Glutamatergic neuron (in vitro differentiated cells): ENCODE results near the gene SLC37A1. TPM values are rescaled to one million over a fixed set of nuclear protein-coding genes. Genes with fewer than 3 reads are reported as not detected.

Experiments
- DNase-seq: peaks from one replicate; pipeline ENCODE4 v3.0.0; 2022
- H3K27ac Mint-ChIP-seq: one replicate; pipeline ENCODE4 v1.8.0; 2020; ENCODE audit warnings: mild to moderate bottlenecking, mixed read lengths, inconsistent platforms; ENCODE audit not compliant: unreplicated experiment
- H3K27me3 Mint-ChIP-seq: one replicate; pipeline ENCODE4 v1.8.0; 2020; ENCODE audit warnings: mild to moderate bottlenecking, moderate library complexity, mixed read lengths, inconsistent platforms; ENCODE audit not compliant: unreplicated experiment
- H3K36me3 Mint-ChIP-seq: one replicate; pipeline ENCODE4 v1.8.0; 2020; ENCODE audit warnings: mild to moderate bottlenecking, mixed read lengths, inconsistent platforms; ENCODE audit not compliant: unreplicated experiment
- H3K4me1 Mint-ChIP-seq: one replicate; pipeline ENCODE4 v1.8.0; 2020; ENCODE audit warnings: mild to moderate bottlenecking, low read depth, mixed read lengths, inconsistent platforms; ENCODE audit not compliant: unreplicated experiment
- H3K4me3 Mint-ChIP-seq: one replicate; pipeline ENCODE4 v1.8.0; 2020; ENCODE audit warnings: mild to moderate bottlenecking, mixed read lengths, inconsistent platforms; ENCODE audit not compliant: unreplicated experiment
- H3K9me3 Mint-ChIP-seq: one replicate; pipeline ENCODE4 v1.8.0; 2020; ENCODE audit warnings: mild to moderate bottlenecking, moderate library complexity, mixed read lengths, inconsistent platforms; ENCODE audit not compliant: unreplicated experiment
- CTCF ChIP-seq: fragments of 200-600 bp; sonication (generic); IDR thresholded peaks from one replicate; pipeline ENCODE4 v1.5.0; 2021; ENCODE audit not compliant: partially characterized antibody, unreplicated experiment
- total RNA-seq: library from RNA; stranded (reverse); fragmentation: NEBNext Ultra II Directional; extraction: Animal tissue kit (Norgen Biotek cat#: 25700); gene quantifications from one replicate; pipeline ENCODE4 v1.2.1, GENCODE V29; 2021; ENCODE audit not compliant: unreplicated experiment

The SLC37A1 gene
- total RNA-seq, 1 donor from 2014 or later: 65.7 TPM

GRCh38 chr21:42590431-42591131 is 76.9 kb downstream of the SLC37A1 start:
- Mint-ChIP-seq H3K9me3 (peaks cover 5% of the 10 kb centered on the region), H3K27me3 (peaks cover 2% of the 10 kb centered on the region), H3K4me1 (peaks cover 2% of the 10 kb centered on the region), H3K4me3 (no peak overlapping the region), H3K27ac (no peak overlapping the region), H3K36me3 (no peaks in the 10 kb centered on the region)
- no peak for DNase-seq
- TF ChIP-seq CTCF: no peak

- no peak for TF ChIP-seq CTCF
- peaks cover 4% of the 10 kb centered on the region for H3K36me3 Mint-ChIP-seq
- peaks cover 3% of the 10 kb centered on the region for H3K9me3 Mint-ChIP-seq
- H3K27ac Mint-ChIP-seq: no peak overlapping the region
- DNase-seq: no peak
- H3K4me1 Mint-ChIP-seq: peaks cover 2% of the 10 kb centered on the region
- peaks cover 4% of the 10 kb centered on the region for H3K27me3 Mint-ChIP-seq
- H3K4me3 Mint-ChIP-seq: no peak overlapping the region
These were observed 77.7 kb downstream of the SLC37A1 start for GRCh38 chr21:42591170-42591869.

GRCh38 chr21:42592156-42592820 is 78.6 kb downstream of the SLC37A1 start:
- Mint-ChIP-seq H3K4me3 (no peak overlapping the region), H3K36me3 (peaks cover 7% of the 10 kb centered on the region), H3K9me3 (peaks cover 6% of the 10 kb centered on the region), H3K27ac (no peak overlapping the region), H3K4me1 (peaks cover 2% of the 10 kb centered on the region), H3K27me3 (peaks cover 2% of the 10 kb centered on the region)
- no peak for DNase-seq
- no peak for TF ChIP-seq CTCF

GRCh38 chr21:42593007-42593814 is 79.6 kb downstream of the SLC37A1 start:
- Mint-ChIP-seq H3K27me3 (peaks cover 2% of the 10 kb centered on the region), H3K4me3 (no peak overlapping the region), H3K4me1 (peaks cover 2% of the 10 kb centered on the region), H3K27ac (no peak overlapping the region), H3K36me3 (peaks cover 14% of the 10 kb centered on the region), H3K9me3 (peaks cover 10% of the 10 kb centered on the region)
- peak; percentile 60 for TF ChIP-seq CTCF
- DNase-seq: peak; percentile 86
